Neural cell (in vitro differentiated cells): ENCODE measurements around the gene MOG. TPM values are rescaled to one million over a fixed set of nuclear protein-coding genes. Genes with fewer than 3 reads are reported as not detected.

Experiments
- H2AFZ ChIP-seq: fragments of 200-600, 300-800 bp; sonication (generic), shearing (Covaris generic); 2 replicates; pipeline ENCODE4 v1.6.0; 2014; ENCODE audit warnings: low read depth, mild to moderate bottlenecking, antibody characterized with exemption, low read length, moderate library complexity
- H3F3A ChIP-seq: fragments of 200-600 bp; shearing (Covaris generic); 2 replicates; pipeline ENCODE4 v1.6.1; 2016; ENCODE audit warnings: mild to moderate bottlenecking, moderate library complexity, mixed read lengths, antibody characterized with exemption, low read length; ENCODE audit not compliant: insufficient read depth, poor library complexity, severe bottlenecking
- H3K27ac ChIP-seq: fragments of 200-600, 300-800 bp; sonication (generic), shearing (Covaris generic); 2 replicates; pipeline ENCODE4 v1.5.1; 2014; ENCODE audit warnings: mild to moderate bottlenecking, low read length, moderate library complexity
- H3K27me3 ChIP-seq: fragments of 300-800, 200-600 bp; sonication (generic), shearing (Covaris generic); 2 replicates; pipeline ENCODE4 v1.6.0; 2014; ENCODE audit warnings: mild to moderate bottlenecking, low read depth, low read length, moderate library complexity; ENCODE audit not compliant: insufficient read depth
- H3K36me3 ChIP-seq: fragments of 300-800, 200-600 bp; sonication (generic), shearing (Covaris generic); 2 replicates; pipeline ENCODE4 v1.5.1; 2014; ENCODE audit warnings: mild to moderate bottlenecking, antibody characterized with exemption, low read length, moderate library complexity; ENCODE audit not compliant: insufficient read depth
- H3K4me2 ChIP-seq: fragments of 300-800, 200-600 bp; sonication (generic), shearing (Covaris generic); 2 replicates; pipeline ENCODE4 v1.6.0; 2014; ENCODE audit warnings: mild to moderate bottlenecking, low read length
- H3K4me3 ChIP-seq: fragments of 300-800, 200-600 bp; sonication (generic), shearing (Covaris generic); 2 replicates; pipeline ENCODE4 v1.5.1; 2014; ENCODE audit warnings: mild to moderate bottlenecking, low read length, moderate library complexity
- H3K79me2 ChIP-seq: fragments of 200-600 bp; shearing (Covaris generic); replicated peaks from 2 replicates; pipeline ENCODE4 v1.6.0; 2014; ENCODE audit warnings: mild to moderate bottlenecking, low read length, moderate library complexity; ENCODE audit not compliant: insufficient read depth
- H3K9ac ChIP-seq: fragments of 300-800, 200-600 bp; sonication (generic), shearing (Covaris generic); 2 replicates; pipeline ENCODE4 v1.6.1; 2016; ENCODE audit warnings: mild to moderate bottlenecking, low read length, mixed read lengths
- H3K9me2 ChIP-seq: fragments of 200-600 bp; shearing (Covaris generic); 2 replicates; pipeline ENCODE4 v1.6.1; 2016; ENCODE audit warnings: mild to moderate bottlenecking, low read length, mixed read lengths; ENCODE audit not compliant: insufficient read depth
- H3K9me3 ChIP-seq: fragments of 200-600, 300-800 bp; sonication (generic), shearing (Covaris generic); 2 replicates; pipeline ENCODE4 v1.6.1; 2016; ENCODE audit warnings: mild to moderate bottlenecking, mixed run types, low read length, moderate library complexity, mixed read lengths
- H4K20me1 ChIP-seq: fragments of 200-600 bp; shearing (Covaris generic); 2 replicates; pipeline ENCODE4 v1.6.1; 2016; ENCODE audit warnings: mild to moderate bottlenecking, mixed run types; ENCODE audit not compliant: insufficient read depth
- CTCF ChIP-seq: fragments of 450-650 bp; IDR thresholded peaks from 2 replicates; pipeline ENCODE4 v1.5.1; 2014; ENCODE audit warnings: antibody characterized with exemption, mild to moderate bottlenecking, moderate library complexity; ENCODE audit not compliant: poor library complexity, severe bottlenecking
- EP300 ChIP-seq: fragments of 450-650 bp; conservative IDR thresholded peaks from 2 replicates; pipeline ENCODE4 v1.6.1; 2014; ENCODE audit warnings: antibody characterized with exemption, mild to moderate bottlenecking, moderate library complexity; ENCODE audit not compliant: poor library complexity, severe bottlenecking
- EZH2 ChIP-seq: fragments of 200-600, 300-800 bp; shearing (Covaris generic), sonication (generic); IDR thresholded peaks from 2 replicates; pipeline ENCODE4 v1.6.1; 2014; ENCODE audit warnings: antibody characterized with exemption, low read length, borderline replicate concordance, mild to moderate bottlenecking; ENCODE audit not compliant: insufficient read depth, poor library complexity, severe bottlenecking
- MXI1 ChIP-seq: fragments of 450-650 bp; conservative IDR thresholded peaks from 2 replicates; pipeline ENCODE4 v1.6.1; 2014; ENCODE audit warnings: antibody characterized with exemption, mild to moderate bottlenecking; ENCODE audit not compliant: poor library complexity, severe bottlenecking
- POLR2AphosphoS5 ChIP-seq: IDR thresholded peaks from 2 replicates; pipeline ENCODE4 v1.6.1; 2012
- RAD21 ChIP-seq: fragments of 450-650 bp; conservative IDR thresholded peaks from 2 replicates; pipeline ENCODE4 v1.6.1; 2014; ENCODE audit warnings: antibody characterized with exemption, mild to moderate bottlenecking, moderate library complexity
- REST ChIP-seq: IDR thresholded peaks from 2 replicates; pipeline ENCODE4 v1.6.1; 2012; ENCODE audit warnings: borderline replicate concordance
- SMC3 ChIP-seq: fragments of 450-650 bp; conservative IDR thresholded peaks from 2 replicates; pipeline ENCODE4 v1.6.1; 2014; ENCODE audit warnings: antibody characterized with exemption, mild to moderate bottlenecking, moderate library complexity; ENCODE audit not compliant: poor library complexity
- TAF1 ChIP-seq: IDR thresholded peaks from 2 replicates; pipeline ENCODE4 v1.6.1; 2012; ENCODE audit warnings: low read depth
- polyA plus RNA-seq: library from polyadenylated mRNA; depleted of rRNA; stranded (reverse); fragments of >200 nt; gene quantifications from 2 replicates; pipeline ENCODE4 v1.2.3, GENCODE V29; 2014

The MOG gene
- polyA plus RNA-seq, 1 donor from 2014 or later: not detected

- H3K4me3 ChIP-seq: no peak overlapping the region
- H2AFZ ChIP-seq: no peak overlapping the region
- no peaks in the 10 kb centered on the region for H3K9me2 ChIP-seq
- no peak overlapping the region for H3K4me2 ChIP-seq
- H3K27me3 ChIP-seq: no peaks in the 10 kb centered on the region
- no peak overlapping the region for H3K9ac ChIP-seq
- H3K9me3 ChIP-seq: no peaks in the 10 kb centered on the region
- H3K36me3 ChIP-seq: no peaks in the 10 kb centered on the region
- no peak overlapping the region for H3K27ac ChIP-seq
- no peaks in the 10 kb centered on the region for H3K79me2 ChIP-seq
- no peaks in the 10 kb centered on the region for H4K20me1 ChIP-seq
- TF ChIP-seq SMC3 (no peak), MXI1 (no peak), TAF1 (no peak), CTCF (no peak), EZH2 (no peak), REST (no peak), EP300 (no peak), POLR2AphosphoS5 (no peak), RAD21 (no peak)
- no peaks in the 10 kb centered on the region for H3F3A ChIP-seq
Observed at GRCh38 chr6:29637247-29637646, 19.6 kb upstream of the MOG start.

GRCh38 chr6:29641430-29642148 lies 15.3 kb upstream of the MOG start:
- Histone ChIP-seq H2AFZ (no peak overlapping the region), H3K9me2 (no peaks in the 10 kb centered on the region), H3K79me2 (no peaks in the 10 kb centered on the region), H3K27ac (no peak overlapping the region), H3K4me2 (no peak overlapping the region), H3K27me3 (no peaks in the 10 kb centered on the region), H3K9me3 (no peaks in the 10 kb centered on the region), H3F3A (no peaks in the 10 kb centered on the region), H3K9ac (no peak overlapping the region), H3K4me3 (no peak overlapping the region), H3K36me3 (no peaks in the 10 kb centered on the region), H4K20me1 (no peaks in the 10 kb centered on the region)
- no peak for TF ChIP-seq MXI1
- TF ChIP-seq SMC3: no peak
- no peak for TF ChIP-seq RAD21
- TF ChIP-seq REST: no peak
- TF ChIP-seq TAF1: no peak
- TF ChIP-seq EP300: no peak
- no peak for TF ChIP-seq EZH2
- TF ChIP-seq POLR2AphosphoS5: no peak
- TF ChIP-seq CTCF: no peak
